ENCODE results near the gene ITGA3. TPM values are rescaled to one million over a fixed set of nuclear protein-coding genes. Genes with fewer than 3 reads are reported as not detected.

The ITGA3 gene
- total and polyA plus RNA-seq, 10 donors = 5.5 to 52.3 (median 32.8) TPM

- H3K27ac ChIP-seq = no peak overlapping the region
- TF ChIP-seq POLR2A (IDR thresholded peaks at IDR 0.05) (no peak), POLR2AphosphoS5 (IDR thresholded peaks at IDR 0.05) (no peak), CTCF (IDR thresholded peaks at IDR 0.05 in 8 of 11, conservative IDR thresholded peaks at IDR 0.05 in 3 of 11) (no peak)
- no peaks in the 10 kb centered on the region for H3K27me3 ChIP-seq (replicated peaks in 1 of 7)
- no peaks in the 10 kb centered on the region for H3K9me3 ChIP-seq
- H3K4me3 ChIP-seq = no peak overlapping the region
- H3K36me3 ChIP-seq = peaks cover 0 to 93% (median 45%) of the 10 kb centered on the region in 6 donors
- WGBS, 5 donors = 73 to 79% (median 77%) methylated on average over 9 to 13 of the region's 13 CpGs
- peaks cover 3 to 32% (median 13%) of the 10 kb centered on the region in 6 donors for H3K4me1 ChIP-seq
- no peak for DNase-seq
- intact Hi-C loops (cut with DNase I; ENCODE audit: low total_unique reads) = no loop called here
These were observed 50.7 kb downstream of the ITGA3 start for GRCh38 chr17:50106393-50107131.

- intact Hi-C loops (cut with DNase I; ENCODE audit: low total_unique reads) = no loop called here
- TF ChIP-seq CTCF (IDR thresholded peaks at IDR 0.05 in 8 of 11, conservative IDR thresholded peaks at IDR 0.05 in 3 of 11) = no peak
- no peak for TF ChIP-seq POLR2A (IDR thresholded peaks at IDR 0.05)
- Histone ChIP-seq H3K4me3 (no peak overlapping the region), H3K27me3 (replicated peaks in 1 of 7) (no peaks in the 10 kb centered on the region), H3K36me3 (peaks cover 0 to 82% (median 45%) of the 10 kb centered on the region in 6 donors), H3K4me1 (peaks cover 3 to 32% (median 17%) of the 10 kb centered on the region in 6 donors), H3K27ac (no peak overlapping the region), H3K9me3 (no peaks in the 10 kb centered on the region)
- 87 to 95% (median 89%) methylated on average over 10 of the region's 10 CpGs for WGBS, 5 donors
- no peak for DNase-seq
These were observed 52.0 kb downstream of the ITGA3 start for GRCh38 chr17:50107790-50108414.

GRCh38 chr17:50108556-50108955 is 52.6 kb downstream of the ITGA3 start:
- H3K4me1 ChIP-seq = peaks cover 3 to 33% (median 19%) of the 10 kb centered on the region in 6 donors
- H3K4me3 ChIP-seq = no peak overlapping the region
- H3K36me3 ChIP-seq = peaks cover 0 to 76% (median 45%) of the 10 kb centered on the region in 6 donors
- TF ChIP-seq CTCF (IDR thresholded peaks at IDR 0.05 in 8 of 11, conservative IDR thresholded peaks at IDR 0.05 in 3 of 11) (no peak), POLR2AphosphoS5 (IDR thresholded peaks at IDR 0.05) (no peak), POLR2A (IDR thresholded peaks at IDR 0.05) (no peak)
- H3K27me3 ChIP-seq (replicated peaks in 1 of 7) = no peaks in the 10 kb centered on the region
- no peaks in the 10 kb centered on the region for H3K9me3 ChIP-seq
- 80 to 89% (median 85%) methylated on average over 9 of the region's 9 CpGs for WGBS, 5 donors
- H3K27ac ChIP-seq = no peak overlapping the region
- no peak for DNase-seq
- intact Hi-C loops (cut with DNase I; ENCODE audit: low total_unique reads) = no loop called here

- H3K27ac ChIP-seq = no peak overlapping the region
- TF ChIP-seq POLR2A (IDR thresholded peaks at IDR 0.05) = no peak
These were observed 53.3 kb downstream of the ITGA3 start for GRCh38 chr17:50109207-50109606.

More at GRCh38 chr17:50109207-50109606, 53.3 kb downstream of the ITGA3 start:
- Histone ChIP-seq H3K4me1 (peaks cover 3 to 33% (median 19%) of the 10 kb centered on the region in 6 donors), H3K27me3 (replicated peaks in 1 of 7) (peaks cover 0 to 5% (median 0%) of the 10 kb centered on the region in 7 donors), H3K9me3 (no peaks in the 10 kb centered on the region), H3K36me3 (peaks cover 0 to 69% (median 45%) of the 10 kb centered on the region in 6 donors), H3K4me3 (no peak overlapping the region)
- no peak for DNase-seq
- intact Hi-C loops (cut with DNase I; ENCODE audit: low total_unique reads) = no loop called here
- 81 to 91% (median 83%) methylated on average over 7 of the region's 7 CpGs for WGBS, 5 donors

Measured in spleen (tissue), 11 donors.